ENCODE measurements around the gene JAZF1. TPM values are rescaled to one million over a fixed set of nuclear protein-coding genes. Genes with fewer than 3 reads are reported as not detected.

Gene JAZF1
- total RNA-seq, 1 experiment from 2014 or later: 0.95 TPM

GRCh38 chr7:27960415-27960814 lies 220.2 kb downstream of the JAZF1 start:
- Mint-ChIP-seq H3K27me3 (ENCODE audit: insufficient read depth, unreplicated experiment) (peaks cover 14% of the 10 kb centered on the region), H3K4me3 (ENCODE audit: unreplicated experiment) (no peak overlapping the region), H3K4me1 (ENCODE audit: low read depth, unreplicated experiment) (no peaks in the 10 kb centered on the region), H3K9me3 (ENCODE audit: unreplicated experiment) (no peaks in the 10 kb centered on the region), H3K36me3 (ENCODE audit: insufficient read depth, unreplicated experiment) (no peaks in the 10 kb centered on the region), H3K27ac (ENCODE audit: unreplicated experiment) (no peak overlapping the region)
- no peaks in the 10 kb centered on the region for H3K4me1 ChIP-seq
- no peaks in the 10 kb centered on the region for H3K36me3 ChIP-seq (ENCODE audit: control insufficient read depth, insufficient read depth, low read length)
- DNase-seq: no peak
- TF ChIP-seq, protein P1, sequence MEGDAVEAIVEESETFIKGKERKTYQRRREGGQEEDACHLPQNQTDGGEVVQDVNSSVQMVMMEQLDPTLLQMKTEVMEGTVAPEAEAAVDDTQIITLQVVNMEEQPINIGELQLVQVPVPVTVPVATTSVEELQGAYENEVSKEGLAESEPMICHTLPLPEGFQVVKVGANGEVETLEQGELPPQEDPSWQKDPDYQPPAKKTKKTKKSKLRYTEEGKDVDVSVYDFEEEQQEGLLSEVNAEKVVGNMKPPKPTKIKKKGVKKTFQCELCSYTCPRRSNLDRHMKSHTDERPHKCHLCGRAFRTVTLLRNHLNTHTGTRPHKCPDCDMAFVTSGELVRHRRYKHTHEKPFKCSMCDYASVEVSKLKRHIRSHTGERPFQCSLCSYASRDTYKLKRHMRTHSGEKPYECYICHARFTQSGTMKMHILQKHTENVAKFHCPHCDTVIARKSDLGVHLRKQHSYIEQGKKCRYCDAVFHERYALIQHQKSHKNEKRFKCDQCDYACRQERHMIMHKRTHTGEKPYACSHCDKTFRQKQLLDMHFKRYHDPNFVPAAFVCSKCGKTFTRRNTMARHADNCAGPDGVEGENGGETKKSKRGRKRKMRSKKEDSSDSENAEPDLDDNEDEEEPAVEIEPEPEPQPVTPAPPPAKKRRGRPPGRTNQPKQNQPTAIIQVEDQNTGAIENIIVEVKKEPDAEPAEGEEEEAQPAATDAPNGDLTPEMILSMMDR (IDR thresholded peaks at IDR 0.05; ENCODE audit: insufficient read depth in 1 of 2, low read depth in 1 of 2, low read length in 1 of 2, severe bottlenecking in 1 of 2, unreplicated experiment in 1 of 2): no peak
- intact Hi-C loops (cut with micrococcal nuclease; ENCODE audit: unreplicated experiment): no loop called here
- no peaks in the 10 kb centered on the region for H3K27me3 ChIP-seq (replicated peaks; ENCODE audit: control insufficient read depth, insufficient read depth, low read length)
- BruUV-seq (replicated peaks): no TSS peak
- H3K4me3 ChIP-seq (ENCODE audit: low read depth, low read length): no peak overlapping the region
- no peaks in the 10 kb centered on the region for H3K9me3 ChIP-seq
- CTCF ChIA-PET: no interaction called here
- POLR2A ChIA-PET: no interaction called here

DNA sequence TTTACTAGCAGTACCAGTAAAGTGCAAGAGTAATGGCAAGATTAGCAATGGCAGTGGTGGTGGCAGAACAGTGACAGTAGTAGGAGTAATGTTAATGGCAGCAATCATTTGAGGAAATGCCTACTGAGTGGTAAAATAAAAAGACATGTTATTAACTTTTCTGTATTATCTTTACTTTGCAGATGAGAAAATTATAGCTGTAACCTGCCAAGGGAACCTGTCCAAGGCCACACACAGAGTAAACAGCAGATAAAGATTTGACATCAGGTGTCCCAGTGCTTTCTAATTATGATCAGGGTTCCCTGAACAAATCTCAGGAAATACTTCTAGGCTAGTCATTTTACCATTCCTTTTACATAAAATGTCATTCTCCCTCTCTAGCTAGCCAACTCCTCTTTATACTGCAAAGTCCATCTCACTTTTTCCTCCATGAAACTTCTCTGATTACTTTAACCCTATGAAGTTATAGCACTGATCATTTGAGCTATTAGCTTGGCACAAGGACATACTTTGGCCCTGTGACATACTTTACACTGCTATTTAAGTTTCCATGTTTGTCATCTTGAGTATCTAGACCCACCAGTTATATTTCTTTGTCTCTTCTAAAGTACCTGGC lies 221.6 kb downstream of the JAZF1 start:
- Histone ChIP-seq H3K4me3 (ENCODE audit: low read depth, low read length) (no peak overlapping the region), H3K36me3 (ENCODE audit: control insufficient read depth, insufficient read depth, low read length) (no peaks in the 10 kb centered on the region), H3K4me1 (no peaks in the 10 kb centered on the region), H3K27me3 (replicated peaks; ENCODE audit: control insufficient read depth, insufficient read depth, low read length) (no peaks in the 10 kb centered on the region), H3K9me3 (no peaks in the 10 kb centered on the region)
- Mint-ChIP-seq H3K4me1 (ENCODE audit: low read depth, unreplicated experiment) (no peaks in the 10 kb centered on the region), H3K27me3 (ENCODE audit: insufficient read depth, unreplicated experiment) (peaks cover 13% of the 10 kb centered on the region), H3K27ac (ENCODE audit: unreplicated experiment) (no peak overlapping the region), H3K36me3 (ENCODE audit: insufficient read depth, unreplicated experiment) (no peaks in the 10 kb centered on the region), H3K9me3 (ENCODE audit: unreplicated experiment) (no peaks in the 10 kb centered on the region), H3K4me3 (ENCODE audit: unreplicated experiment) (no peak overlapping the region)
- no peak for DNase-seq
- intact Hi-C loops (cut with micrococcal nuclease; ENCODE audit: unreplicated experiment): no loop called here
- ChIA-PET POLR2A (no interaction called here), CTCF (no interaction called here)
- TF ChIP-seq, protein P1 (IDR thresholded peaks at IDR 0.05; ENCODE audit: insufficient read depth in 1 of 2, low read depth in 1 of 2, low read length in 1 of 2, severe bottlenecking in 1 of 2, unreplicated experiment in 1 of 2): no peak
- BruUV-seq (replicated peaks): no TSS peak

- Histone ChIP-seq H3K4me3 (ENCODE audit: low read depth, low read length) (no peak overlapping the region), H3K36me3 (ENCODE audit: control insufficient read depth, insufficient read depth, low read length) (no peaks in the 10 kb centered on the region), H3K9me3 (no peaks in the 10 kb centered on the region), H3K27me3 (replicated peaks; ENCODE audit: control insufficient read depth, insufficient read depth, low read length) (no peaks in the 10 kb centered on the region), H3K4me1 (no peaks in the 10 kb centered on the region)
- intact Hi-C loops (cut with micrococcal nuclease; ENCODE audit: unreplicated experiment): no loop called here
- Mint-ChIP-seq H3K27ac (ENCODE audit: unreplicated experiment) (no peak overlapping the region), H3K36me3 (ENCODE audit: insufficient read depth, unreplicated experiment) (no peaks in the 10 kb centered on the region), H3K9me3 (ENCODE audit: unreplicated experiment) (no peaks in the 10 kb centered on the region), H3K4me1 (ENCODE audit: low read depth, unreplicated experiment) (no peaks in the 10 kb centered on the region), H3K4me3 (ENCODE audit: unreplicated experiment) (no peak overlapping the region), H3K27me3 (ENCODE audit: insufficient read depth, unreplicated experiment) (peaks cover 14% of the 10 kb centered on the region)
- BruUV-seq (replicated peaks): no TSS peak
- ChIA-PET CTCF (no interaction called here), POLR2A (no interaction called here)
- TF ChIP-seq, protein P1 (IDR thresholded peaks at IDR 0.05; ENCODE audit: insufficient read depth in 1 of 2, low read depth in 1 of 2, low read length in 1 of 2, severe bottlenecking in 1 of 2, unreplicated experiment in 1 of 2): no peak
- DNase-seq: no peak
Measured at GRCh38 chr7:27955596-27955995, 225.0 kb downstream of the JAZF1 start.
